HFFc6 (cell line): Measurements from ENCODE around the gene DPYD. TPM values are rescaled to one million over a fixed set of nuclear protein-coding genes. Genes with fewer than 3 reads are reported as not detected.

Experiments
- DNase-seq: peaks from one replicate; pipeline ENCODE4 v3.0.0-alpha.2; 2018
- H3K27ac Mint-ChIP-seq: 2 replicates; pipeline ENCODE4 v1.8.0; 2020; ENCODE audit warnings: mild to moderate bottlenecking, mixed read lengths
- H3K27me3 Mint-ChIP-seq: 2 replicates; pipeline ENCODE4 v1.8.0; 2021; ENCODE audit warnings: mild to moderate bottlenecking, moderate library complexity, mixed read lengths; ENCODE audit not compliant: insufficient read depth
- H3K36me3 Mint-ChIP-seq: 2 replicates; pipeline ENCODE4 v1.8.0; 2021; ENCODE audit warnings: low read depth, mixed read lengths
- H3K4me1 Mint-ChIP-seq: 2 replicates; pipeline ENCODE4 v1.8.0; 2020; ENCODE audit warnings: low read depth, mixed read lengths
- H3K4me3 Mint-ChIP-seq: 2 replicates; pipeline ENCODE4 v1.8.0; 2020; ENCODE audit warnings: mild to moderate bottlenecking, moderate library complexity, mixed read lengths
- H3K9me3 Mint-ChIP-seq: 2 replicates; pipeline ENCODE4 v1.8.0; 2020; ENCODE audit warnings: mild to moderate bottlenecking, mixed read lengths
- total RNA-seq, 6 experiments: library from RNA; stranded (reverse); fragmentation: NEBNext Ultra II Directional; extraction: Animal tissue kit (Norgen Biotek cat#: 25700); gene quantifications; 2 replicates in 1 of 6; 3 replicates in 5 of 6; pipeline ENCODE4 v1.2.3, GENCODE V29; 2021
- TF ChIP-seq, protein P1 (sequence below): fragments of 200-600 bp; sonication (generic); IDR thresholded peaks from 2 replicates; pipeline ENCODE4 v1.5.0; 2021; ENCODE audit warnings: antibody characterized with exemption, mild to moderate bottlenecking

DPYD gene
- total RNA-seq, 6 experiments from 2014 or later, result 37.0 to 77.8 (median 67.9) TPM

DNA sequence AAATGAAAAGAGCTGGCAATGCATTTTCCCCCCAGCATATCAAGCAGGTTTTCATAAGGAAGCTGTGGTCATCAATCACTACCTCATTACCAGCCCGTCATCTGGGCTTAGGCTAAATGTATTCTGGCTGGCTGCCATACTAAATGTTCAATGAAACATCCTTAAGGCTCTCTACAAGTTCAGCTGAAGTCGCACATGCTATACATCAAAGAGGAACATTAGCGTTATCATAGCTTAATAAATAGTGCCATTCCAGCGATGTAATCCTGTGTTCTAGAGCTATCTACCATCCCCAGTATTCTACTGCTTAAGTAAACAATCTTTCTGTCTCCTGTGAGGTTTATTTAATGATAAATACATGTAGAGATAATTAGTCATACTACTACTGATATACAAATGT is 288.8 kb downstream of the DPYD start:
- DNase-seq, result peak; percentile 6

DNA sequence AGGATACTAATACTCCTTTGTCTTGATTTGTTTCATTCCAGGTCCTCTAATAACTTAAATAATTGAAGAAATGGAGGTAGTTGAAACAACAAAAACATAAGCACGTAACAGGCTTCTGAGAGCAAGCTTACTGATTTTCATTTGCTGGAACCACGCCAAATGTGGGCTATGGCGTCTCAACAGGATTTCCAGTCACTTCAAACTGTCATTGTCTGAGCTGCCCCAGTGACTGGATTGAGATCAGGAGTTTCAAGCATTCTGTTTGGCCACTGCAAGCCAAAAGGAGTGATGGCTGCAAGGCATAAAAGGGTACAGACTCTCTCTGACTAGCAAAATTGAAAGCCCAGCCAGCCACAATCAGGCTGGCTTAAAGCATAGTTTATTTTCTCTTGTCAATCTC is 289.9 kb downstream of the DPYD start:
- no peaks in the 10 kb centered on the region for H3K9me3 Mint-ChIP-seq
- peaks cover 6% of the 10 kb centered on the region for H3K36me3 Mint-ChIP-seq
- TF ChIP-seq, protein P1, sequence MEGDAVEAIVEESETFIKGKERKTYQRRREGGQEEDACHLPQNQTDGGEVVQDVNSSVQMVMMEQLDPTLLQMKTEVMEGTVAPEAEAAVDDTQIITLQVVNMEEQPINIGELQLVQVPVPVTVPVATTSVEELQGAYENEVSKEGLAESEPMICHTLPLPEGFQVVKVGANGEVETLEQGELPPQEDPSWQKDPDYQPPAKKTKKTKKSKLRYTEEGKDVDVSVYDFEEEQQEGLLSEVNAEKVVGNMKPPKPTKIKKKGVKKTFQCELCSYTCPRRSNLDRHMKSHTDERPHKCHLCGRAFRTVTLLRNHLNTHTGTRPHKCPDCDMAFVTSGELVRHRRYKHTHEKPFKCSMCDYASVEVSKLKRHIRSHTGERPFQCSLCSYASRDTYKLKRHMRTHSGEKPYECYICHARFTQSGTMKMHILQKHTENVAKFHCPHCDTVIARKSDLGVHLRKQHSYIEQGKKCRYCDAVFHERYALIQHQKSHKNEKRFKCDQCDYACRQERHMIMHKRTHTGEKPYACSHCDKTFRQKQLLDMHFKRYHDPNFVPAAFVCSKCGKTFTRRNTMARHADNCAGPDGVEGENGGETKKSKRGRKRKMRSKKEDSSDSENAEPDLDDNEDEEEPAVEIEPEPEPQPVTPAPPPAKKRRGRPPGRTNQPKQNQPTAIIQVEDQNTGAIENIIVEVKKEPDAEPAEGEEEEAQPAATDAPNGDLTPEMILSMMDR, result no peak
- no peak overlapping the region for H3K4me3 Mint-ChIP-seq
- DNase-seq, result no peak
- no peaks in the 10 kb centered on the region; the same call in 1 of the 2 replicates for H3K27me3 Mint-ChIP-seq
- H3K27ac Mint-ChIP-seq, result no peak overlapping the region
- peaks cover 11% of the 10 kb centered on the region for H3K4me1 Mint-ChIP-seq

More for the DNA sequence above, 288.8 kb downstream of the DPYD start:
- Mint-ChIP-seq H3K36me3 (peaks cover 11% of the 10 kb centered on the region), H3K27ac (no peak overlapping the region), H3K27me3 (no peaks in the 10 kb centered on the region; the same call in 1 of the 2 replicates), H3K9me3 (no peaks in the 10 kb centered on the region), H3K4me1 (peaks cover 19% of the 10 kb centered on the region), H3K4me3 (no peak overlapping the region)
- TF ChIP-seq, protein P1, result no peak

DNA sequence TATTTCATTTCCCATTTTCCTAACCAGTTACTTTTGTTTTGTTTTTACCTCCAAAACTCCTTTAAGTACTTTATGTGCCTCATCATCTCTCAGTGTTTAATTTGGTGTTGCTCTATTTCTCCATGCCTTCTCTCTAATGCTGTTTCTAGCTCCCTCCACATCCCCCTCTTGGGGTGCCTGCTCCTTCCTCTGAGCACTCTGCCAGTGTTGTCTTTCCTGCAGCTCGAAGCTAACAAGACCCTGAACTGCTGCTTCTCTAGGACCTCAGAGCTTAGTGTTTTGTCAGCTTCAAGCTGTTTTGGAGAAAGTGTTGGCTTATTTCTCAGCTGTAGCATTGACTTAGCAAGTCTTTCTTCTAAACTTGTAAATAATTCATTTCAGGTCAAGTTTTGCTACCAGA is 290.6 kb downstream of the DPYD start:
- H3K27me3 Mint-ChIP-seq, result no peaks in the 10 kb centered on the region; the same call in 1 of the 2 replicates
- H3K36me3 Mint-ChIP-seq, result peaks cover 5% of the 10 kb centered on the region

DNA sequence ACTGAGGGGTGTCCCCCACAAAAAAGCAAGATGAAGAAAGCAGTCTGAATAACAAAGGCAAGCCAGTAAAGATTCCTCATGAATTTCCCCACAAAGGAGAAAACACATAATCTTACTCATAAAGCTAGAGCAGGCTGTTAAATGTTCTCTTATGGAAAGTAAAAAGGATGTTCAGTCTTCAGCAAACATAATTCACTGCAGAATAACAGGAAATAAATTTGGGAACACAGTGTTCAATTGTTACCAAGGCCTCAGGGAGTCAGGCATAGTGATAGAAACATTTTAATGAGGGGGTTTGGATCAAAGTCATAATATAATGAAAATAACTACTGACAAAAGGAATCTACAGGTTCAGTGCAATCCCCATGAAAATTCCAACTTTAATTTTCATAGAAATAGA is 297.6 kb downstream of the DPYD start:
- no peak for DNase-seq

More for the DNA sequence above, 290.6 kb downstream of the DPYD start:
- no peak overlapping the region for H3K27ac Mint-ChIP-seq
- DNase-seq, result no peak
- H3K9me3 Mint-ChIP-seq, result no peaks in the 10 kb centered on the region
- peaks cover 11% of the 10 kb centered on the region for H3K4me1 Mint-ChIP-seq
- H3K4me3 Mint-ChIP-seq, result no peak overlapping the region
- TF ChIP-seq, protein P1, result no peak

DNA sequence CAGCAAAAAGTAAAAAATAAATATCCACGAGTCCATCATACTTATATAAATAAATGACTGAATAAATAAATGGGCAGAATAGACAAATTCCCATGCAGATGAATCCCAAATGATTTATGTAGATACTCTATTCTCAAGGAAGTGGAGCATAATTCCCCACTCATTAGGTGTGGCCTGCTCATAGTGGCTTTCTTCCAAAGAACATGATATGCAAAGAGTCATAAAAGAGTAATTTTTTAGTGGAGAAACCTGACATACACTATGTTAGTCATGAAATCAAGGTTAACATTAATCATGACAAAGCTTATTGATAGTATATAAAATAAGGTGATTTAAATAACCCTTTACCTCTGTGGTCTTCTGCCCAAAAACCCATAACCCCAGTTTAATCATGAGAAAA is 298.9 kb downstream of the DPYD start:
- Mint-ChIP-seq H3K4me3 (no peak overlapping the region), H3K27ac (no peak overlapping the region), H3K4me1 (peaks cover 23% of the 10 kb centered on the region), H3K9me3 (no peaks in the 10 kb centered on the region), H3K27me3 (no peaks in the 10 kb centered on the region; the same call in 1 of the 2 replicates), H3K36me3 (peaks cover 9% of the 10 kb centered on the region)
- TF ChIP-seq, protein P1, result no peak
- DNase-seq, result peak; percentile 6

More for the DNA sequence above, 297.6 kb downstream of the DPYD start:
- peaks cover 23% of the 10 kb centered on the region for H3K4me1 Mint-ChIP-seq
- H3K36me3 Mint-ChIP-seq, result peaks cover 9% of the 10 kb centered on the region
- TF ChIP-seq, protein P1, result no peak
- peak overlapping the region; percentile 32; the same call in 1 of the 2 replicates for H3K27ac Mint-ChIP-seq
- H3K27me3 Mint-ChIP-seq, result no peaks in the 10 kb centered on the region; the same call in 1 of the 2 replicates
- no peak overlapping the region for H3K4me3 Mint-ChIP-seq
- no peaks in the 10 kb centered on the region for H3K9me3 Mint-ChIP-seq

DNA sequence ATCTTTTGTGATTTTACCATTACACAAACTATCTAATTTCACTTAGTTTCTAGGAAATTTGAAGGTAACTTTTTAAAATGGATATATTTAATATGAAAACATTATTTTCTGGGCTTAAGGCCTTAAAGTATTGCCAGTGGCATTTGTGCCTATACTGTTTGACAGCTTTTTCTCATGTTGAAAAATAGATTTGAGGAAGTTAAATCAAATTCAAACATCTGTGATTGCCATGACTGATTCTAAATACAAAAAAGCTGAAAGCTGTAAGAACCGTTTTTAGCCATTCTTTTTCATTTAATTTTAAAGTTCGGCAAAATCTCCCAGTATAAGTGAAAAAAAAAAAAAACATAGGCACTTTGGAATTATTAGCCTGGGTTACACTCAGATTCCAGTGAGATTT is 301.1 kb downstream of the DPYD start:
- peaks cover 9% of the 10 kb centered on the region for H3K36me3 Mint-ChIP-seq
- no peaks in the 10 kb centered on the region; the same call in 1 of the 2 replicates for H3K27me3 Mint-ChIP-seq
- DNase-seq, result no peak
- no peak overlapping the region for H3K27ac Mint-ChIP-seq
- H3K4me3 Mint-ChIP-seq, result no peak overlapping the region
- TF ChIP-seq, protein P1, result no peak
- peaks cover 23% of the 10 kb centered on the region for H3K4me1 Mint-ChIP-seq
- H3K9me3 Mint-ChIP-seq, result no peaks in the 10 kb centered on the region
